PC-9 (cell line): Measurements from ENCODE around the gene DNAJC5. TPM values are rescaled to one million over a fixed set of nuclear protein-coding genes. Genes with fewer than 3 reads are reported as not detected.

Experiments
- BruUV-seq: library from RNA; stranded (reverse); fragments of 400-500 nt; replicated peaks from 2 replicates; lab custom pipeline; 2021; lab: Mats Ljungman, UMichigan
- CTCF ChIA-PET: fragments of 300-600 bp; sonication (Branson Sonifier 250); formaldehyde crosslinking; loops from one replicate; lab custom pipeline; 2022; ENCODE audit warnings: antibody characterized with exemption; lab: Charles Lee
- POLR2A ChIA-PET: fragments of 300-600 bp; sonication (Branson Sonifier 250); formaldehyde crosslinking; loops from one replicate; lab custom pipeline; 2022; ENCODE audit warnings: antibody characterized with exemption; ENCODE audit not compliant: unreplicated experiment; lab: Charles Lee
- DNase-seq, 2 experiments: peaks; one replicate each; pipeline versions ENCODE4 v3.0.0 to v3.0.0-alpha.2; 2015 to 2022; ENCODE audit warnings: mixed read lengths in 1 of 2
- H2AFZ ChIP-seq: fragments of 200-600 bp; sonication (generic); 2 replicates; pipeline ENCODE4 v1.8.1; 2017; ENCODE audit warnings: antibody characterized with exemption
- H3F3A ChIP-seq: fragments of 200-600 bp; sonication (generic); 2 replicates; pipeline ENCODE4 v1.8.1; 2017; ENCODE audit warnings: antibody characterized with exemption, mild to moderate bottlenecking, low read depth; ENCODE audit not compliant: insufficient read depth
- H3K27ac ChIP-seq: fragments of 200-600 bp; sonication (generic); 2 replicates; pipeline ENCODE4 v1.6.1; 2016; ENCODE audit warnings: mixed run types
- H3K27me3 ChIP-seq: fragments of 200-600 bp; sonication (generic); 2 replicates; pipeline ENCODE4 v1.6.1; 2016; ENCODE audit warnings: low read depth, mixed run types; ENCODE audit not compliant: insufficient read depth
- H3K36me3 ChIP-seq: fragments of 200-600 bp; sonication (generic); 2 replicates; pipeline ENCODE4 v1.6.1; 2016; ENCODE audit warnings: low read depth, mixed run types
- H3K4me1 ChIP-seq: fragments of 200-600 bp; sonication (generic); replicated peaks from 2 replicates; pipeline ENCODE4 v1.6.1; 2016; ENCODE audit warnings: mixed run types; ENCODE audit not compliant: insufficient read depth
- H3K4me2 ChIP-seq: fragments of 200-600 bp; sonication (generic); 2 replicates; pipeline ENCODE4 v1.6.1; 2017; ENCODE audit warnings: mixed run types
- H3K4me3 ChIP-seq: fragments of 200-600 bp; sonication (generic); 2 replicates; pipeline ENCODE4 v1.6.1; 2016; ENCODE audit warnings: mixed run types
- H3K79me2 ChIP-seq: fragments of 200-600 bp; sonication (generic); 2 replicates; pipeline ENCODE4 v1.6.1; 2017; ENCODE audit warnings: low read depth, mixed run types
- H3K9me2 ChIP-seq: fragments of 200-600 bp; sonication (generic); 2 replicates; pipeline ENCODE4 v1.8.1; 2017; ENCODE audit warnings: mild to moderate bottlenecking; ENCODE audit not compliant: insufficient read depth
- H3K9me3 ChIP-seq: fragments of 200-600 bp; sonication (generic); 2 replicates; pipeline ENCODE4 v1.8.1; 2016; ENCODE audit warnings: low read depth; ENCODE audit not compliant: insufficient read depth
- H4K20me1 ChIP-seq: fragments of 200-600 bp; sonication (generic); 2 replicates; pipeline ENCODE4 v1.8.1; 2017; ENCODE audit not compliant: insufficient read depth
- EZH2 ChIP-seq: fragments of 200-600 bp; sonication (generic); IDR thresholded peaks from 2 replicates; pipeline ENCODE4 v1.8.0; 2017; ENCODE audit warnings: antibody characterized with exemption, low read depth
- intact Hi-C: fragments of 100-400 bp; cut with micrococcal nuclease; formaldehyde crosslinking; loops from one replicate; pipeline ENCODE4 v1.10.0; 2022; ENCODE audit not compliant: unreplicated experiment
- total RNA-seq: library from RNA; stranded (reverse); gene quantifications from 2 replicates; pipeline ENCODE4 v1.2.3, GENCODE V29; 2021
- TF ChIP-seq, protein P1 (sequence below): fragments of 200-600 bp; sonication (generic); conservative IDR thresholded peaks from 2 replicates; pipeline ENCODE4 v1.6.1; 2017; ENCODE audit warnings: mixed run types, antibody characterized with exemption, mild to moderate bottlenecking, moderate library complexity

DNAJC5 gene
- total RNA-seq, 1 experiment from 2014 or later = 48.1 TPM

DNA sequence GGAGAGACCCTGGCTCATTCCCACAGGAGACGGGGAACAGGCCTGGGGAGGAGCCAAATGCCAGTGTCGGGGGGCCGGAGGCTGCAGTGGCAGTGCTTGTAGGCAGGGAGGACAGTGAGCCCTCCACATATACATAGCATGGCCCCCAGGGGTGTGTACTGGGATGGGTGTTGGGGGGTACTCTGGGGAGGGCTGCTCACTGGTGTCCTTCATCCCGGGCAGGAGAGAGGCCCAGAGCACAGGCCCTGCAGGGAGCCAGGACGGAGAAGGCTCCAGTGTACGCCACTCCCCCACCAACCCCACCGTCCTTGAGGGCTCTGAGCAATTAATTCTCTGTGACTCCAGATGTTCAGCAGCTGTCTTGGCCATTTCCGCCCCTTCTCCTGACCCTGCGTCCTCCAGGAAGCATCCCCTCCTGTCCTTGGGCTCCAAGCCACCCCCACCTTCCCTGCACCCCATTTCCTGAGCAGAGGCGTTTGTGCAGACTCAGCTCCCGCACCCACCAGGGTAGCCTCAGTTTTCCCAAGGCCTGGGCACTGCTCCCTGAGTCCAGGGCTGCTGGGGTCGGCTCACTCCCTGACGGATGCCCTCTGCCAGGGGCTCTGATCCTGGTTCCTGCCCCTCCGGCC, 37.0 kb upstream of the DNAJC5 start:
- H2AFZ ChIP-seq = no peak overlapping the region
- POLR2A ChIA-PET = no interaction called here

GRCh38 chr20:63858393-63859165, 36.3 kb upstream of the DNAJC5 start:
- Histone ChIP-seq H3K27me3 (no peaks in the 10 kb centered on the region), H2AFZ (no peak overlapping the region), H3K4me2 (no peak overlapping the region), H3F3A (peaks cover 47% of the 10 kb centered on the region), H3K4me1 (peaks cover 16% of the 10 kb centered on the region), H3K4me3 (no peak overlapping the region), H3K9me3 (no peaks in the 10 kb centered on the region), H3K79me2 (peaks cover 21% of the 10 kb centered on the region), H3K36me3 (no peaks in the 10 kb centered on the region), H3K9me2 (no peaks in the 10 kb centered on the region), H4K20me1 (peaks cover 12% of the 10 kb centered on the region), H3K27ac (no peak overlapping the region)
- no peak for TF ChIP-seq EZH2
- TF ChIP-seq, protein P1, sequence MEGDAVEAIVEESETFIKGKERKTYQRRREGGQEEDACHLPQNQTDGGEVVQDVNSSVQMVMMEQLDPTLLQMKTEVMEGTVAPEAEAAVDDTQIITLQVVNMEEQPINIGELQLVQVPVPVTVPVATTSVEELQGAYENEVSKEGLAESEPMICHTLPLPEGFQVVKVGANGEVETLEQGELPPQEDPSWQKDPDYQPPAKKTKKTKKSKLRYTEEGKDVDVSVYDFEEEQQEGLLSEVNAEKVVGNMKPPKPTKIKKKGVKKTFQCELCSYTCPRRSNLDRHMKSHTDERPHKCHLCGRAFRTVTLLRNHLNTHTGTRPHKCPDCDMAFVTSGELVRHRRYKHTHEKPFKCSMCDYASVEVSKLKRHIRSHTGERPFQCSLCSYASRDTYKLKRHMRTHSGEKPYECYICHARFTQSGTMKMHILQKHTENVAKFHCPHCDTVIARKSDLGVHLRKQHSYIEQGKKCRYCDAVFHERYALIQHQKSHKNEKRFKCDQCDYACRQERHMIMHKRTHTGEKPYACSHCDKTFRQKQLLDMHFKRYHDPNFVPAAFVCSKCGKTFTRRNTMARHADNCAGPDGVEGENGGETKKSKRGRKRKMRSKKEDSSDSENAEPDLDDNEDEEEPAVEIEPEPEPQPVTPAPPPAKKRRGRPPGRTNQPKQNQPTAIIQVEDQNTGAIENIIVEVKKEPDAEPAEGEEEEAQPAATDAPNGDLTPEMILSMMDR = no peak
- ChIA-PET POLR2A (no interaction called here), CTCF (no interaction called here)
- intact Hi-C loops = no loop called here
- no TSS peak for BruUV-seq
- no peak for DNase-seq

More for the DNA sequence above, 37.0 kb upstream of the DNAJC5 start:
- no peak for DNase-seq
- Histone ChIP-seq H3K27ac (no peak overlapping the region), H3K4me3 (no peak overlapping the region), H3F3A (peaks cover 40% of the 10 kb centered on the region), H3K79me2 (peaks cover 15% of the 10 kb centered on the region), H4K20me1 (peaks cover 12% of the 10 kb centered on the region), H3K9me3 (no peaks in the 10 kb centered on the region), H3K36me3 (no peaks in the 10 kb centered on the region), H3K27me3 (no peaks in the 10 kb centered on the region), H3K4me1 (peaks cover 10% of the 10 kb centered on the region), H3K4me2 (no peak overlapping the region), H3K9me2 (no peaks in the 10 kb centered on the region)
- no TSS peak for BruUV-seq
- CTCF ChIA-PET = no interaction called here
- TF ChIP-seq EZH2 = no peak
- TF ChIP-seq, protein P1 = no peak
- intact Hi-C loops = no loop called here

DNA sequence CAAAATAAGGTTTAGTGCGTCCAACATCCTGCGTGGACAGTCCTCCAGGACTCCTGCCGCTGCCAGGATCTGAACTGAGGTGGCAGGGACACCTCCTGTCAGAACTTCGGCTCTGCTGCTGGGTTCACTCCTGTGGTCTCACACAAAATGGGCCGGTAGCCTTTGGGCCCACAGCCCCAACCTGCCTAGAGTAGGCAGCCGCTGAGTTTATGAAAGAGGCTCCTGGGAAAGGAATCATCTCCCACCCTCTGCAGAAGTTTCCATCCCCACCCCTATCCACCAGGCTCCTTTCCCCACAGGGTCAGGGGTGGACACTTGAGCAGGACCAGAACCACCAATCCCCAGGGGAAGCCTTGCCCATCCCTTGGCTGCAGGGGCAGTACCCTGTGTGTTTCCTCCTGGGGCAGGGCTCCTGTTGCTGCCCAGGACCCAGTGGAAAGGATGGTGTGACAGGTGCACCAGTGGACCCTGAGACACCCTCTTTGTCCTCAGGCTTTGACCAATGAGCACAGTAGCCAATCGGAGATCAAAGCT, 35.7 kb upstream of the DNAJC5 start:
- Histone ChIP-seq H2AFZ (no peak overlapping the region), H3K27ac (no peak overlapping the region), H3K9me2 (no peaks in the 10 kb centered on the region), H3K4me2 (no peak overlapping the region), H4K20me1 (peaks cover 12% of the 10 kb centered on the region), H3K4me3 (no peak overlapping the region), H3F3A (peaks cover 53% of the 10 kb centered on the region), H3K9me3 (no peaks in the 10 kb centered on the region), H3K4me1 (peaks cover 11% of the 10 kb centered on the region), H3K36me3 (no peaks in the 10 kb centered on the region), H3K27me3 (no peaks in the 10 kb centered on the region), H3K79me2 (peaks cover 23% of the 10 kb centered on the region)
- POLR2A ChIA-PET = no interaction called here
- CTCF ChIA-PET = no interaction called here
- BruUV-seq = no TSS peak
- no peak for TF ChIP-seq EZH2
- TF ChIP-seq, protein P1 = no peak
- intact Hi-C loops = no loop called here
- DNase-seq = no peak
